GM12878 (cell line): ENCODE measurements around the gene PDE11A.

Source experiments
- ATF3 ChIP-seq: IDR thresholded peaks from 2 replicates; pipeline ENCODE4 v1.6.1; 2011; ENCODE audit warnings: low read depth, mild to moderate bottlenecking, low read length, moderate library complexity, borderline replicate concordance; ENCODE audit errors: extremely low read depth
- CEBPB ChIP-seq, 2 experiments: fragments of 150-350 bp in 1 of 2; IDR thresholded peaks; 2 replicates each; pipeline ENCODE4 v1.6.1; 2012 to 2014; ENCODE audit warnings: low read depth in 2 of 2, low read length in 2 of 2, borderline replicate concordance in 1 of 2, inconsistent platforms in 1 of 2
- HDGF ChIP-seq: fragments of 450-650 bp; IDR thresholded peaks from 2 replicates; pipeline ENCODE4 v1.6.1; 2016; ENCODE audit warnings: antibody characterized with exemption
- MYC ChIP-seq: IDR thresholded peaks from 2 replicates; pipeline ENCODE4 v1.6.1; 2011; ENCODE audit warnings: mild to moderate bottlenecking, low read length, moderate library complexity, inconsistent platforms; ENCODE audit not compliant: insufficient read depth, insufficient replicate concordance, insufficient read length, severe bottlenecking
- POLR2A ChIP-seq: IDR thresholded peaks from 2 replicates; pipeline ENCODE4 v1.6.1; 2011; ENCODE audit warnings: low read depth, mild to moderate bottlenecking, low read length
- SP1 ChIP-seq: IDR thresholded peaks from one replicate; pipeline ENCODE4 v1.6.1; 2011; ENCODE audit warnings: low read depth, low read length
- TAF1 ChIP-seq: IDR thresholded peaks from 2 replicates; pipeline ENCODE4 v1.6.1; 2011; ENCODE audit warnings: mild to moderate bottlenecking, low read depth, low read length, borderline replicate concordance

DNA sequence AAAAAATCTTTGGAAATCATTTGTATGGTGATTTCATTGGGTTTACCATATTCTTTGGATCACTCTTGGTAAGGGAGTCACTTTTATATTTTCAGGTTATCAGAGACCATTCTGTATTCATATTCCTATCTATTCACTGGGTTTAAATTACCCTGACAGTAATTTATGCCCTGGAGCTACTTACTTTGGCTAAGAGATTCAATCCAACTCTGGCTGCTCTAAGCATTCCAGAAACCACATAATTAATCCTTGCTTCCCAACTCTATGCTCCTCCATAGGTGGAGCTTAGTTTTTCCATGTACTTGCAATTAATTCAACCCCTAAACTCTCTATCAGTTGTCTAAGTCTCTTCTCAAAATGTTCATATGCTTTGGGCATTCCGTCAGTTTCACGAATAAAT, 343.7 kb downstream of the PDE11A start:
- no peak for TF ChIP-seq MYC
- TF ChIP-seq CEBPB (IDR thresholded peaks at IDR 0.05; ENCODE audit: borderline replicate concordance in 1 of 2, low read depth in 2 of 2, low read length in 2 of 2): no peak
- no peak for TF ChIP-seq SP1
- TF ChIP-seq POLR2A: no peak
- no peak for TF ChIP-seq TAF1
- TF ChIP-seq HDGF: no peak
- TF ChIP-seq ATF3: no peak
